HepG2 (cell line): ENCODE data around the gene HOMEZ. TPM values are rescaled to one million over a fixed set of nuclear protein-coding genes. Genes with fewer than 3 reads are reported as not detected.

Experiments
- CTCF ChIP-seq: sonication (generic); formaldehyde crosslinking; IDR thresholded peaks from 2 replicates; pipeline ENCODE4 v1.5.0; 2020; ENCODE audit warnings: mild to moderate bottlenecking, missing genetic modification reagents, moderate library complexity
- DRAP1 ChIP-seq: IDR thresholded peaks from 2 replicates; pipeline ENCODE4 v1.6.1; 2016; ENCODE audit warnings: missing genetic modification reagents, missing compliant biosample characterization
- E2F1 ChIP-seq: sonication (generic); formaldehyde crosslinking; IDR thresholded peaks from 2 replicates; pipeline ENCODE4 v1.5.0; 2020; ENCODE audit warnings: missing genetic modification reagents
- GPBP1L1 ChIP-seq: sonication (generic); formaldehyde crosslinking; IDR thresholded peaks from 2 replicates; pipeline ENCODE4 v1.5.0; 2020; ENCODE audit warnings: mild to moderate bottlenecking, missing genetic modification reagents
- KLF6 ChIP-seq: IDR thresholded peaks from 2 replicates; pipeline ENCODE4 v1.8.0; 2016; ENCODE audit warnings: missing biosample characterization, missing genetic modification reagents
- MAX ChIP-seq: IDR thresholded peaks from 2 replicates; pipeline ENCODE4 v1.6.1; 2012; ENCODE audit warnings: inconsistent platforms
- MLLT10 ChIP-seq: sonication (generic); formaldehyde crosslinking; IDR thresholded peaks from 2 replicates; pipeline ENCODE4 v1.4.0; 2020; ENCODE audit warnings: missing genetic modification reagents
- RXRB ChIP-seq: IDR thresholded peaks from 2 replicates; pipeline ENCODE4 v1.6.1; 2016; ENCODE audit warnings: borderline replicate concordance, missing genetic modification reagents, missing compliant biosample characterization
- SKIL ChIP-seq: sonication (generic); formaldehyde crosslinking; IDR thresholded peaks from 2 replicates; pipeline ENCODE4 v1.8.0; 2022; ENCODE audit warnings: missing genetic modification reagents, mild to moderate bottlenecking, moderate library complexity, borderline replicate concordance
- STAG1 ChIP-seq: sonication (generic); formaldehyde crosslinking; IDR thresholded peaks from 2 replicates; pipeline ENCODE4 v1.4.0; 2020; ENCODE audit warnings: missing genetic modification reagents
- TERF1 ChIP-seq: sonication (generic); formaldehyde crosslinking; IDR thresholded peaks from 2 replicates; pipeline ENCODE4 v1.8.0; 2022; ENCODE audit warnings: mild to moderate bottlenecking, missing genetic modification reagents, moderate library complexity
- U2AF2 ChIP-seq: fragments of 200-400 bp; formaldehyde crosslinking; IDR thresholded peaks from 2 replicates; pipeline ENCODE4 v1.6.1; 2017; ENCODE audit warnings: low read depth, mild to moderate bottlenecking, low read length
- ZBTB1 ChIP-seq: sonication (generic); formaldehyde crosslinking; IDR thresholded peaks from 2 replicates; pipeline ENCODE4 v1.4.0; 2020; ENCODE audit warnings: missing genetic modification reagents, borderline replicate concordance
- ZNF512 ChIP-seq: sonication (generic); formaldehyde crosslinking; IDR thresholded peaks from 2 replicates; pipeline ENCODE4 v1.4.0; 2020; ENCODE audit warnings: mild to moderate bottlenecking, missing genetic modification reagents
- ZNF891 ChIP-seq: sonication (generic); formaldehyde crosslinking; IDR thresholded peaks from 2 replicates; pipeline ENCODE4 v1.5.0; 2020; ENCODE audit warnings: mild to moderate bottlenecking, missing genetic modification reagents
- ZSCAN22 ChIP-seq: sonication (generic); formaldehyde crosslinking; IDR thresholded peaks from 2 replicates; pipeline ENCODE4 v1.4.0; 2020; ENCODE audit warnings: mild to moderate bottlenecking, missing genetic modification reagents
- polyA plus RNA-seq, 8 experiments: library from polyadenylated mRNA; depleted of rRNA in 3 of 8; stranded (reverse) in 7 of 8; unstranded in 1 of 8; fragments of >200 nt; fragmentation: Illumina TruSeq in 4 of 8; extraction: Trizol in 4 of 8; gene quantifications; 2 replicates each; pipeline versions ENCODE4 v1.2.1 to v1.2.3, GENCODE V29; 2011 to 2016; ENCODE audit warnings: low read depth in 4 of 8, missing spikeins in 1 of 8, mixed read lengths in 1 of 8; ENCODE audit not compliant: insufficient read depth in 1 of 8
- total RNA-seq, 5 experiments: library from RNA; depleted of rRNA; stranded (reverse); fragments of >200 nt; fragmentation: Illumina TruSeq; extraction: Trizol; gene quantifications; 2 replicates each; pipeline ENCODE4 v1.2.3, GENCODE V29; 2016; ENCODE audit warnings: low read depth in 1 of 5

Gene HOMEZ
- total and polyA plus RNA-seq, 2 of the 13 experiments (the other 11 are each of a cell fraction or from before 2014, with no cell fraction given) = 14.5 to 31.8 TPM

GRCh38 chr14:23299211-23299957 lies 13.5 kb upstream of the HOMEZ start (continued):
- peak; percentile 37; the same call in 1 of the 2 replicates for TF ChIP-seq DRAP1 (CRISPR knock-in tag)
- TF ChIP-seq MLLT10 (CRISPR knock-in tag) = no peak
- no peak for TF ChIP-seq TERF1 (CRISPR knock-in tag)
- peak; percentile 25; the same call in 1 of the 2 replicates for TF ChIP-seq ZNF512 (CRISPR knock-in tag)
- TF ChIP-seq ZBTB1 (CRISPR knock-in tag) = no peak
- TF ChIP-seq GPBP1L1 (CRISPR knock-in tag) = no peak
- TF ChIP-seq U2AF2 = peak; percentile 80; the same call in 1 of the 2 replicates
- no peak for TF ChIP-seq ZNF891
- TF ChIP-seq MAX = no peak
- peak; percentile 61 for TF ChIP-seq STAG1 (CRISPR knock-in tag)
- no peak for TF ChIP-seq KLF6
- TF ChIP-seq RXRB (CRISPR knock-in tag) = peak; percentile 53; the same call in 1 of the 2 replicates
- TF ChIP-seq SKIL = no peak
- TF ChIP-seq E2F1 (CRISPR knock-in tag) = no peak
- peak; percentile 67 for TF ChIP-seq CTCF (CRISPR knock-in tag)
- no peak for TF ChIP-seq ZSCAN22 (CRISPR knock-in tag)
